ENCODE measurements around the gene TMEM86B. TPM values are rescaled to one million over a fixed set of nuclear protein-coding genes. Genes with fewer than 3 reads are reported as not detected.

TMEM86B gene
- total RNA-seq, 1 experiment from 2014 or later, result 4.8 TPM

GRCh38 chr19:55179606-55180484 is 48.7 kb downstream of the TMEM86B start, which contains the start of gene SYT5:
Gene SYT5 (minus strand): TSS chr19:55180289. CDS start chr19:55179041, 1,248 bp downstream.
- POLR2A ChIA-PET (ENCODE audit: low non-redundant PET), result no interaction called here

GRCh38 chr19:55178781-55179599 is 49.6 kb downstream of the TMEM86B start:
- Histone ChIP-seq H3K27ac (ENCODE audit: low read depth, low read length, poor library complexity, severe bottlenecking) (no peak overlapping the region), H3K27me3 (replicated peaks; ENCODE audit: insufficient read depth, low read depth, low read length, poor library complexity) (peaks cover 35% of the 10 kb centered on the region), H3K4me1 (ENCODE audit: insufficient read depth, low read length, poor library complexity, severe bottlenecking) (peaks cover 9% of the 10 kb centered on the region), H3K36me3 (ENCODE audit: insufficient read depth, low read length, poor library complexity, severe bottlenecking) (no peaks in the 10 kb centered on the region), H3K4me3 (ENCODE audit: low read depth, low read length, poor library complexity, severe bottlenecking) (peak overlapping the region; percentile 29), H3K9me3 (ENCODE audit: low read depth, low read length, poor library complexity, severe bottlenecking) (no peaks in the 10 kb centered on the region)
- CTCF ChIA-PET, result no interaction called here
- TF ChIP-seq CTCF (conservative IDR thresholded peaks at IDR 0.05; ENCODE audit: low read depth, low read length) (no peak), EZH2 (IDR thresholded peaks at IDR 0.05; ENCODE audit: borderline replicate concordance, low read depth, low read length, poor library complexity, severe bottlenecking) (no peak)
- BruUV-seq (replicated peaks), result no TSS peak
- DNase-seq (ENCODE audit: low spot score), result peak; percentile 92
- POLR2A ChIA-PET (ENCODE audit: low non-redundant PET), result no interaction called here
- intact Hi-C loops (cut with micrococcal nuclease; ENCODE audit: unreplicated experiment), result loop anchor here (5.0 kb wide), 1 partner anchor 38 kb away; no protein-coding TSS in a partner anchor

More at GRCh38 chr19:55179606-55180484, 48.7 kb downstream of the TMEM86B start, which contains the start of gene SYT5:
- no peak within 1 kb of the TSS for H3K27ac ChIP-seq (ENCODE audit: low read depth, low read length, poor library complexity, severe bottlenecking)
- no peaks in the 10 kb centered on the region for H3K36me3 ChIP-seq (ENCODE audit: insufficient read depth, low read length, poor library complexity, severe bottlenecking)
- peaks cover 35% of the 10 kb centered on the region for H3K27me3 ChIP-seq (replicated peaks; ENCODE audit: insufficient read depth, low read depth, low read length, poor library complexity)
- peak; percentile 57 for DNase-seq (ENCODE audit: low spot score)
- no peaks in the 10 kb centered on the region for H3K9me3 ChIP-seq (ENCODE audit: low read depth, low read length, poor library complexity, severe bottlenecking)
- TF ChIP-seq CTCF (conservative IDR thresholded peaks at IDR 0.05; ENCODE audit: low read depth, low read length), result no peak
- no peak for TF ChIP-seq EZH2 (IDR thresholded peaks at IDR 0.05; ENCODE audit: borderline replicate concordance, low read depth, low read length, poor library complexity, severe bottlenecking)
- intact Hi-C loops (cut with micrococcal nuclease; ENCODE audit: unreplicated experiment), result loop anchor here (5.0 kb wide), 1 partner anchor 37 kb away; no protein-coding TSS in a partner anchor
- peak within 1 kb of the TSS; percentile 29 for H3K4me3 ChIP-seq (ENCODE audit: low read depth, low read length, poor library complexity, severe bottlenecking)
- peaks cover 9% of the 10 kb centered on the region for H3K4me1 ChIP-seq (ENCODE audit: insufficient read depth, low read length, poor library complexity, severe bottlenecking)
- CTCF ChIA-PET, result no interaction called here
- no TSS peak for BruUV-seq (replicated peaks)

Small RNA genes lying within 50 kb of the gene (microRNA-seq; reads per million reads assigned to microRNA genes)
- 3.0 reads per million, percentile 6 among the genes with 10 or more reads in this experiment for gene MIR6802
- 5.9 reads per million, percentile 19 among the genes with 10 or more reads in this experiment for gene MIR6803
- 8.1 reads per million, percentile 24 among the genes with 10 or more reads in this experiment for gene MIR6804

Other genes with a start within 250 kb of the TMEM86B start
- 0.22 TPM in 1 of 2 replicates, not detected in the other for gene GP6, start 190.5 kb downstream of the TMEM86B start, total RNA-seq (2021)
- 19.0 and 24.4 TPM in 2 replicates for gene RDH13, start 165.6 kb downstream of the TMEM86B start, total RNA-seq (2021)
- 7.7 and 10.2 TPM in 2 replicates for gene EPS8L1, start 152.9 kb downstream of the TMEM86B start, total RNA-seq (2021)
- gene PPP1R12C, start 111.1 kb downstream of the TMEM86B start, total RNA-seq (2021), result 85.7 and 94.6 TPM in 2 replicates
- gene TNNT1, start 79.6 kb downstream of the TMEM86B start, total RNA-seq (2021), result 37.6 and 54.3 TPM in 2 replicates
- gene TNNI3, start 71.0 kb downstream of the TMEM86B start, total RNA-seq (2021), result 12.8 and 16.5 TPM in 2 replicates
- 4.2 and 9.1 TPM in 2 replicates for gene DNAAF3, start 62.1 kb downstream of the TMEM86B start, total RNA-seq (2021)
- gene SYT5, start 48.5 kb downstream of the TMEM86B start, total RNA-seq (2021), result 0.28 TPM in 1 of 2 replicates, not detected in the other
- gene PTPRH, start 19.3 kb downstream of the TMEM86B start, total RNA-seq (2021), result 0.17 and 0.55 TPM in 2 replicates
- gene PPP6R1, start 30.3 kb upstream of the TMEM86B start, total RNA-seq (2021), result 103 and 108 TPM in 2 replicates
- 80.3 and 83.4 TPM in 2 replicates for gene HSPBP1, start 51.3 kb upstream of the TMEM86B start, total RNA-seq (2021)
- gene BRSK1, start 55.2 kb upstream of the TMEM86B start, total RNA-seq (2021), result 30.5 and 36.8 TPM in 2 replicates
- not detected in 2 replicates for gene TMEM150B, start 96.6 kb upstream of the TMEM86B start, total RNA-seq (2021)
- gene KMT5C, start 111.1 kb upstream of the TMEM86B start, total RNA-seq (2021), result 19.7 and 24.1 TPM in 2 replicates
- 0.48 TPM in 1 of 2 replicates, not detected in the other for gene COX6B2, start 126.0 kb upstream of the TMEM86B start, total RNA-seq (2021)
- not detected in 2 replicates for gene GARIN5B, start 134.5 kb upstream of the TMEM86B start, total RNA-seq (2021)
- gene IL11, start 141.7 kb upstream of the TMEM86B start, total RNA-seq (2021), result 0.42 and 0.47 TPM in 2 replicates
- gene TMEM190, start 148.1 kb upstream of the TMEM86B start, total RNA-seq (2021), result not detected in 2 replicates
- gene TMEM238, start 155.5 kb upstream of the TMEM86B start, total RNA-seq (2021), result 0.42 and 0.69 TPM in 2 replicates
- 1,355 and 1,380 TPM in 2 replicates for gene RPL28, start 157.2 kb upstream of the TMEM86B start, total RNA-seq (2021)
- gene UBE2S, start 179.0 kb upstream of the TMEM86B start, total RNA-seq (2021), result 509 and 587 TPM in 2 replicates
- gene SHISA7, start 214.5 kb upstream of the TMEM86B start, total RNA-seq (2021), result 0.21 and 0.26 TPM in 2 replicates
- gene ISOC2, start 232.9 kb upstream of the TMEM86B start, total RNA-seq (2021), result 33.2 and 40.6 TPM in 2 replicates
- gene C19orf85, start 236.0 kb upstream of the TMEM86B start, total RNA-seq (2021), result not detected in 2 replicates
- 11.9 and 16.7 TPM in 2 replicates for gene ZNF628, start 247.9 kb upstream of the TMEM86B start, total RNA-seq (2021)

Measured in A673 (cell line).